Mesenteric fat pad (tissue), 1 donor: Measurements from ENCODE around the gene DYRK3. TPM values are rescaled to one million over a fixed set of nuclear protein-coding genes. Genes with fewer than 3 reads are reported as not detected.
"Not testable (repeated sequence)": the region's sequence is repeated elsewhere in the genome, so short reads cannot be mapped to it uniquely, and the experiment has no call there.

Experiments
- DNase-seq: peaks from one replicate; pipeline ENCODE4 v3.0.0-alpha.2; 2020; ENCODE audit warnings: low spot score
- total RNA-seq: library from RNA; stranded (reverse); fragmentation: NEBNext Ultra II Directional; extraction: Animal tissue kit (Norgen Biotek cat#: 25700); gene quantifications from one replicate; pipeline ENCODE4 v1.2.1, GENCODE V29; 2021
- donor health status: DM: yes; HTN: yes; CAD: no.

Gene DYRK3
- total RNA-seq, 1 donor from 2014 or later = 16.1 TPM

- no peak for DNase-seq
These were observed 6.4 kb upstream of the DYRK3 start for GRCh38 chr1:206628916-206629315.

- DNase-seq = no peak
These were observed 4.2 kb upstream of the DYRK3 start for GRCh38 chr1:206631085-206631509.

GRCh38 chr1:206633708-206634121 lies 1.6 kb upstream of the DYRK3 start:
- no peak for DNase-seq

GRCh38 chr1:206634365-206635079 lies 814 bp upstream of the DYRK3 start:
- DNase-seq = peak; percentile 96

GRCh38 chr1:206635978-206636345 lies 626 bp downstream of the DYRK3 start:
- DNase-seq = no peak

- no peak for DNase-seq
These were observed 1.3 kb downstream of the DYRK3 start for GRCh38 chr1:206636671-206637070.

- DNase-seq = no peak
These were observed 2.3 kb downstream of the DYRK3 start for GRCh38 chr1:206637605-206638004.

- not testable (repeated sequence) for DNase-seq
These were observed 6.7 kb downstream of the DYRK3 start for GRCh38 chr1:206642074-206642473.

GRCh38 chr1:206643118-206643698 lies 7.9 kb downstream of the DYRK3 start:
- DNase-seq = no peak

GRCh38 chr1:206646504-206646903 lies 11.2 kb downstream of the DYRK3 start:
- DNase-seq = no peak

- DNase-seq = no peak
These were observed 11.9 kb downstream of the DYRK3 start for GRCh38 chr1:206647224-206647623.

GRCh38 chr1:206649261-206649921 lies 14.1 kb downstream of the DYRK3 start:
- DNase-seq = no peak

- DNase-seq = no peak
These were observed 15.7 kb downstream of the DYRK3 start for GRCh38 chr1:206651014-206651413.

- DNase-seq = no peak
These were observed 16.9 kb downstream of the DYRK3 start for GRCh38 chr1:206651958-206652890.

- DNase-seq = no peak
These were observed 18.6 kb downstream of the DYRK3 start for GRCh38 chr1:206653715-206654459.

GRCh38 chr1:206654828-206655227 lies 19.5 kb downstream of the DYRK3 start:
- DNase-seq = no peak

GRCh38 chr1:206655471-206655882 lies 20.1 kb downstream of the DYRK3 start:
- no peak for DNase-seq

GRCh38 chr1:206656936-206657335 lies 21.6 kb downstream of the DYRK3 start:
- DNase-seq = no peak

- no peak for DNase-seq
These were observed 22.4 kb downstream of the DYRK3 start for GRCh38 chr1:206657751-206658150.

GRCh38 chr1:206658264-206658980 lies 23.1 kb downstream of the DYRK3 start:
- DNase-seq = no peak
